Upper lobe of left lung (tissue), 6 donors: ENCODE data around the gene ZNF750. TPM values are rescaled to one million over a fixed set of nuclear protein-coding genes. Genes with fewer than 3 reads are reported as not detected.

Experiments used
- ATAC-seq, 2 donors: fragments of 200-7000 bp; cut with Tn5 transposase; one replicate each; pipeline ENCODE4 v1.9.1; 2022; ENCODE audit warnings: mild to moderate bottlenecking in 2 of 2, moderate library complexity in 2 of 2; ENCODE audit not compliant: low FRiP score in 2 of 2
- DNase-seq, 2 donors: peaks; one replicate each; pipeline ENCODE4 v3.0.0-alpha.2; 2019 to 2020
- H3K27ac ChIP-seq, 4 donors: fragments of 200-600 bp; sonication (generic); one replicate each; pipeline ENCODE4 v1.5.1; 2016 to 2019
- H3K27me3 ChIP-seq, 4 donors: fragments of 200-600 bp; sonication (generic); one replicate each; pipeline ENCODE4 v1.5.1; 2017 to 2019
- H3K36me3 ChIP-seq, 4 donors: fragments of 200-600 bp; sonication (generic); one replicate each; pipeline ENCODE4 v1.5.1; 2016 to 2019
- H3K4me1 ChIP-seq, 4 donors: fragments of 200-600 bp; sonication (generic); one replicate each; pipeline ENCODE4 v1.5.1; 2018 to 2019
- H3K4me3 ChIP-seq, 4 donors: fragments of 200-600 bp; sonication (generic); one replicate each; pipeline ENCODE4 v1.5.1; 2017 to 2019; ENCODE audit warnings: mild to moderate bottlenecking in 2 of 4, moderate library complexity in 1 of 4
- H3K9me3 ChIP-seq, 4 donors: fragments of 200-600 bp; sonication (generic); one replicate each; pipeline ENCODE4 v1.5.1; 2018 to 2019
- EP300 ChIP-seq, 4 donors: sonication (generic); formaldehyde crosslinking; IDR thresholded peaks; one replicate each; pipeline ENCODE4 v1.5.1; 2017; ENCODE audit warnings: antibody characterized with exemption in 4 of 4, control low read depth in 2 of 4
- POLR2A ChIP-seq, 4 donors: fragments of 450-650 bp; IDR thresholded peaks; one replicate each; pipeline ENCODE4 v1.5.1; 2016 to 2017; ENCODE audit warnings: antibody characterized with exemption in 4 of 4, mild to moderate bottlenecking in 2 of 4
- POLR2AphosphoS5 ChIP-seq, 2 donors: sonication (generic); formaldehyde crosslinking; IDR thresholded peaks; one replicate each; pipeline ENCODE4 v1.5.1; 2017; ENCODE audit warnings: antibody characterized with exemption in 2 of 2
- WGBS, 2 donors: methylation state at CpG; one replicate each; pipeline ENCODE4 v1.1.5; 2017 to 2018; 5-methylcytosine and 5-hydroxymethylcytosine counted together
- total RNA-seq, 6 donors: library from RNA; depleted of rRNA in 4 of 6; stranded (reverse); fragments of >200 nt in 4 of 6; gene quantifications; one replicate each; pipeline versions ENCODE4 v1.1.0 to v1.2.1, GENCODE V29; 2016 to 2021
- TF ChIP-seq, protein P1 (sequence below), 6 experiments: fragments of 450-650 bp in 4 of 6; fragments of 200-600 bp in 2 of 6; sonication (generic) in 2 of 6; IDR thresholded peaks; one replicate each; pipeline ENCODE4 v1.5.1; 2016 to 2019; ENCODE audit warnings: antibody characterized with exemption in 6 of 6
- donor health status: DM: no; HTN: no; CAD: no; lungs with moderate emphysema.
- donor health status: DM: no; HTN: yes; CAD: no; lungs with severe emphysema.

Gene ZNF750
- total RNA-seq, 6 donors from 2014 or later, result 2.9 to 14.4 (median 6.9) TPM

DNA sequence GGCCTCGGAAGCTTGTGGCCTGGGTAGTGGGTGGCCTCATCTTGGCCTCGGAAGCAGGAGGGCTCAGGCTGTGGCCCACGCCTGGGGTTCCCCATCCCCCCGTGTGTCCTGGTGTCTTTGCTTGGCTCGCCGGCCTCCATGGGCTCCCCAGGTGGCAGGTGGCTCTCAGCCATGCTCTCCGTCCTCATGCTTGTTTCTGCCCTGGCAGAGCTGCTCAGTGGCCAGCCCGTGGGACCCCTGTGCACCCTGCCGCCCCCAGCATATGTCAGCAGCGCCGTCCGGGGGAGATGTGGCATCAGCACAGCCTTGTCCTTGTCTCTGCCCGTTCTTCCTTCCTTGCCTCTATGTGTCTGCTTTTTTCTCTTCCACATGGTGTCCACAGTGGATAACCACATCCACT is 49.4 kb downstream of the ZNF750 start:
- WGBS, 2 donors, result 96 to 97% methylated on average over 11 to 13 of the region's 13 CpGs
- TF ChIP-seq POLR2A (IDR thresholded peaks at IDR 0.05) (no peak), EP300 (IDR thresholded peaks at IDR 0.05) (no peak), POLR2AphosphoS5 (IDR thresholded peaks at IDR 0.05) (no peak)
- TF ChIP-seq, protein P1, sequence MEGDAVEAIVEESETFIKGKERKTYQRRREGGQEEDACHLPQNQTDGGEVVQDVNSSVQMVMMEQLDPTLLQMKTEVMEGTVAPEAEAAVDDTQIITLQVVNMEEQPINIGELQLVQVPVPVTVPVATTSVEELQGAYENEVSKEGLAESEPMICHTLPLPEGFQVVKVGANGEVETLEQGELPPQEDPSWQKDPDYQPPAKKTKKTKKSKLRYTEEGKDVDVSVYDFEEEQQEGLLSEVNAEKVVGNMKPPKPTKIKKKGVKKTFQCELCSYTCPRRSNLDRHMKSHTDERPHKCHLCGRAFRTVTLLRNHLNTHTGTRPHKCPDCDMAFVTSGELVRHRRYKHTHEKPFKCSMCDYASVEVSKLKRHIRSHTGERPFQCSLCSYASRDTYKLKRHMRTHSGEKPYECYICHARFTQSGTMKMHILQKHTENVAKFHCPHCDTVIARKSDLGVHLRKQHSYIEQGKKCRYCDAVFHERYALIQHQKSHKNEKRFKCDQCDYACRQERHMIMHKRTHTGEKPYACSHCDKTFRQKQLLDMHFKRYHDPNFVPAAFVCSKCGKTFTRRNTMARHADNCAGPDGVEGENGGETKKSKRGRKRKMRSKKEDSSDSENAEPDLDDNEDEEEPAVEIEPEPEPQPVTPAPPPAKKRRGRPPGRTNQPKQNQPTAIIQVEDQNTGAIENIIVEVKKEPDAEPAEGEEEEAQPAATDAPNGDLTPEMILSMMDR (IDR thresholded peaks at IDR 0.05), result no peak
- no peak overlapping the region for H3K27ac ChIP-seq

DNA sequence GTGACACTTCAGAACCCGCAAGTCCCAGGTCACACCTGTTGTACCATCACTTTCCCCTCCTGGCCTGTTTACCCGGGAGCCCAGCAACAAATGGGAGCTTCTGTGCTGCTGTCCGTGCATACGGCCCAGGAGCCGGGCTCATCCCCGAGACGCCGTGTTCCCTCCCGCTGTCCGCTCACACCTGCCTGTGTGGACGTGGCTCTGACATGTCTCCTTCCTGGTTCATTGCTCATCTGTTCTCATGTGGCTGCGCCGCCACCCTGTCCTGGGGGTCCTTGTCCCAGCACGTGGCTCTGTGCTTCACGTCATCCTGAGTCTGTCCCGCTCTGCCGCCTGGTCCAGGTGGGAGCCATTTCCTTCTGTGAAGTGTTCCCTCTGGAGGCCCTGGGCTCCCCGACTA is 50.0 kb downstream of the ZNF750 start:
- TF ChIP-seq, protein P1 (IDR thresholded peaks at IDR 0.05), result no peak
- TF ChIP-seq POLR2A (IDR thresholded peaks at IDR 0.05), result no peak
- no peak for TF ChIP-seq POLR2AphosphoS5 (IDR thresholded peaks at IDR 0.05)
- no peak for TF ChIP-seq EP300 (IDR thresholded peaks at IDR 0.05)
- H3K9me3 ChIP-seq, result no peaks in the 10 kb centered on the region
- WGBS, 2 donors, result 94 to 97% methylated on average over 18 of the region's 18 CpGs
- no peak for ATAC-seq
- H3K4me1 ChIP-seq, result no peaks in the 10 kb centered on the region
- H3K36me3 ChIP-seq, result peaks cover 0 to 5% (median 2%) of the 10 kb centered on the region in 4 donors
- no peaks in the 10 kb centered on the region for H3K27me3 ChIP-seq
- no peak overlapping the region for H3K4me3 ChIP-seq
- DNase-seq, result peak in 1 of 2 donors; percentile 67
- no peak overlapping the region for H3K27ac ChIP-seq

More for the DNA sequence above, 49.4 kb downstream of the ZNF750 start:
- Histone ChIP-seq H3K27me3 (no peaks in the 10 kb centered on the region), H3K4me1 (peaks cover 0 to 4% (median 2%) of the 10 kb centered on the region in 4 donors), H3K4me3 (no peak overlapping the region), H3K9me3 (no peaks in the 10 kb centered on the region), H3K36me3 (peaks cover 0 to 5% (median 2%) of the 10 kb centered on the region in 4 donors)
- DNase-seq (no peak), ATAC-seq (no peak)

DNA sequence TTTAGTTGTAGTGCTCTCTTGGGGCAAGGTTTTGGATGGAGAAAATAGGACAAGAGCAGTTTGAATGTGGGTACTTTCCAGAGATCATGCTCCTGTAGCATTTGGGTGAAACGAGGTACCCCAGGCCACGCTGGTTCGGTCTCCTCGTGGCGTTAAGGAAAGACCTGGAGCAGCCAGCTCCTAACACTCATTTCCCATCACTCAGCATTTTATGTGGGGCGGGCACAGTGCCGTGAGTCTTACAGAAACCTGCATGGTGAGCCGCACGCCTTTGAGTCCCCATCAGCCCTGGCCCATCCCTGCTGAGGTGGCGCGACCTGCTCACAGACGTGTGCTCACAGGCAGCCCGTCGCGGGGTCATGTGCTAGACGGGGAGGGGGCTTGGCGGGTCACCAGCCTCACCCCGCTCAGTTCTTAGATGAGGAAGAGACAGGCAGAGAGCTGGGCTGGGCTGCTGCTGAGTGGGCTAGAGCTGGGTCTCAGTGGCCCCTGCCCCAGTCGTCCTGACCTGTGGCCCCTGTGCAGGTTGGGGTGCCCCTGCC is 50.7 kb downstream of the ZNF750 start:
- Histone ChIP-seq H3K27ac (no peak overlapping the region), H3K27me3 (no peaks in the 10 kb centered on the region), H3K9me3 (no peaks in the 10 kb centered on the region), H3K36me3 (peaks cover 0 to 10% (median 4%) of the 10 kb centered on the region in 4 donors), H3K4me1 (no peaks in the 10 kb centered on the region), H3K4me3 (no peak overlapping the region)
- no peak for TF ChIP-seq POLR2AphosphoS5 (IDR thresholded peaks at IDR 0.05)
- no peak for TF ChIP-seq EP300 (IDR thresholded peaks at IDR 0.05)
- TF ChIP-seq, protein P1 (IDR thresholded peaks at IDR 0.05), result no peak
- TF ChIP-seq POLR2A (IDR thresholded peaks at IDR 0.05), result no peak
- peak in 1 of 2 donors; percentile 17 for ATAC-seq
- peak in 1 of 2 donors; percentile 47 for DNase-seq
- whole genome bisulfite sequencing, 2 donors, result 93 to 95% methylated on average over 9 to 18 of the region's 19 CpGs

DNA sequence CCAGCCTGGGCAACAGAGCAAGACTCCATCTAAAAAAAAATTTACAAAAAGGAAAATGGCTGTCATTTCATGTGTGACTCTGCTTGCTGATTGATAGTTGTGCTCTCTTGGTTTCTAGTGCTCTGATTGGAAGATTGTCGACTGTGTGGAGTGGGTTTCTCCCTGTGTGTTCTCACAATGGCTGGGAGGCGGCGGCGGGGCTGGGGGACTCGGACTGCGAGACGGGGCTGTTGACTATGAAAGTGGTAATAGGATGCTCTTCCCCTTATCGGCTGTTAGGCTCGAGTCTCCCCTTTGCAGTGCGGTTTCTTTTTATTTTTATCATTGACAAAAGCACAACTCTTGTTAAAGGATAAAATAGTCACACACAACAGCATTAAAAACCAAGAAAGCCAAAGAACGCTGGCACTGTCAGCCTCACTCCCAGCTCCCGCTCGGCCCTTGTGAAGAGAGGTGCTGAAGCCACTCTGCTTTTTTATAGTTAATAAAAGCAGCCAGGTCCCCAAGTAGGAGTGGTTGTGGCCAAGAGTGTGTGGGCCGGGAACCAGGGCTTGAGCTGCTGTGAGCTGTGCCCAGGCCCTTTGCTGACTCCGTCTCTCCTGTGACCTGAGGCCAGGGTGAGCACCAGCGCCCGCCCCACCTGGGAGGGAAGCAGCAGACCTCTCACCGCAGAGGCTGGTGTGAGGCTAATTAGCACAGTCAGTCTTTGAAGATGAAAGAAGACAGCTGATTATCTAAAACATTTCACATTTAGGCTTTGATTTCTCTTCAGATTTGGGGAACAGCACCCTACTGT is 51.4 kb downstream of the ZNF750 start:
- WGBS, 2 donors, result 92 to 94% methylated on average over 16 to 18 of the region's 18 CpGs
- peaks cover 0 to 14% (median 7%) of the 10 kb centered on the region in 4 donors for H3K36me3 ChIP-seq
- H3K4me3 ChIP-seq, result no peak overlapping the region
- ATAC-seq (no peak), DNase-seq (peak in 1 of 2 donors; percentile 79)
- TF ChIP-seq POLR2AphosphoS5 (IDR thresholded peaks at IDR 0.05) (no peak), EP300 (IDR thresholded peaks at IDR 0.05) (no peak), POLR2A (IDR thresholded peaks at IDR 0.05) (no peak)
- TF ChIP-seq, protein P1 (IDR thresholded peaks at IDR 0.05), result no peak
- no peak overlapping the region for H3K27ac ChIP-seq
- H3K9me3 ChIP-seq, result no peaks in the 10 kb centered on the region
- H3K27me3 ChIP-seq, result no peaks in the 10 kb centered on the region
- H3K4me1 ChIP-seq, result no peaks in the 10 kb centered on the region
